GM12892 (cell line): ENCODE data around the gene VPS35L. TPM values are rescaled to one million over a fixed set of nuclear protein-coding genes. Genes with fewer than 3 reads are reported as not detected.

Source experiments
- DNase-seq: peaks from one replicate; pipeline ENCODE4 v3.0.0; 2011; ENCODE audit not compliant: insufficient read length
- FAIRE-seq: peaks from 2 replicates; lab custom pipeline; 2011; peaks lifted over from hg19 to GRCh38; lab: Jason Lieb, UNC
- POLR2A ChIP-seq: IDR thresholded peaks from 2 replicates; pipeline ENCODE4 v1.6.1; 2011; ENCODE audit warnings: low read depth, low read length, control low read depth
- POLR2AphosphoS5 ChIP-seq: IDR thresholded peaks from 2 replicates; pipeline ENCODE4 v1.6.1; 2011; ENCODE audit warnings: low read depth, low read length, control low read depth
- TAF1 ChIP-seq: IDR thresholded peaks from 2 replicates; pipeline ENCODE4 v1.6.1; 2011; ENCODE audit warnings: low read depth, mild to moderate bottlenecking, control low read depth, low read length, borderline replicate concordance
- polyA plus RNA-seq: library from polyadenylated mRNA; unstranded; fragments of >200 nt; gene quantifications from one replicate; pipeline ENCODE4 v1.2.1, GENCODE V29; 2012; ENCODE audit warnings: missing spikeins, inconsistent platforms; ENCODE audit not compliant: missing spikeins

VPS35L gene
- polyA plus RNA-seq = 16.0 TPM

- peak; percentile 98 for FAIRE-seq
- TF ChIP-seq POLR2A (peak; percentile 74; the same call in 1 of the 2 replicates), POLR2AphosphoS5 (no peak), TAF1 (peak; percentile 67)
- DNase-seq = peak; percentile 81
Measured at GRCh38 chr16:19555186-19555937, at the start of gene VPS35L. VPS35L (plus strand) TSS chr16:19555703; CDS start chr16:19555730, 27 bp downstream.

- no peak for DNase-seq
- FAIRE-seq = no peak
- no peak for TF ChIP-seq POLR2A
- no peak for TF ChIP-seq TAF1
- TF ChIP-seq POLR2AphosphoS5 = no peak
Measured at GRCh38 chr16:19506965-19507364, 48.5 kb upstream of the VPS35L start.

DNA sequence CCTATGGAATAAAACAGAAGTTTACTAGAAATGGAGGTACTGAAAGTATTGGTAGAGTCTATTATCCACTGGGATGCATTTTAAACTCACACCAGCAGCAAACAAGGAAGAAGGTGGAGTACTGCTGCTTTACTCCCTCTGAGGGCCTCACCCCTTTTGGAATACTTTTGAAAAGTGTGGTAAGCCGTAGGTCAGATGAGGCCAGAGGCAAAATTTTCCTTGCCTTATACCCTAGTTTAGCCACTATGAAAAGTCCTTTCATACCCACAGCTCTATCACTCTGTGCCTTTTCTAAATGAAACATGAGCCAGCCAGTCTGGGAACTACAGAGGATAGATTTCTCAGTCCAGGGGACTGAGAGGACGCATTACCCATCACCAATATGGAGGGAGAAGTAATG lies 47.6 kb upstream of the VPS35L start:
- FAIRE-seq (no peak), DNase-seq (no peak)
- TF ChIP-seq TAF1 (no peak), POLR2AphosphoS5 (no peak), POLR2A (no peak)

- DNase-seq (no peak), FAIRE-seq (no peak)
- no peak for TF ChIP-seq POLR2AphosphoS5
- no peak for TF ChIP-seq TAF1
- no peak for TF ChIP-seq POLR2A
Measured at GRCh38 chr16:19512297-19512696, 43.2 kb upstream of the VPS35L start.

GRCh38 chr16:19513377-19514053 lies 42.0 kb upstream of the VPS35L start:
- no peak for DNase-seq
- FAIRE-seq = peak; percentile 9
- TF ChIP-seq TAF1 (no peak), POLR2AphosphoS5 (no peak), POLR2A (no peak)

DNA sequence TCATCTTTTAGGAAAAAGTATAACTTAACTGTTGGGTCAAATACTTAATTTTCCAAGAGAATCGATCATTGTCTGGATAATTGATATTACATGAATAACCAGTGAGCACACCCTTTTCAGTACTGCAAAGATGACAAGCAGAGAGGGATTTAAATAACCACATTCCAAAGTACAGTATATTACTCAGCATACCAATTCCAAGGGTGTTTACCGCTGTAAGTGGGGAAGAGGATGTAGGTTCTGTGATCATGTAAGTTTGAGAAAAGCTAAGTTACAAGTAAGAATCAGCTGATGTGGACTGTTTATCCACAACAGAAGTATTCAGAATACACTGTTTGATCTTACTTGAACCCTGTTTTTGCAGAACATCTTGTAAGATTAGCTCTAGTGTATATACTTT lies 39.7 kb upstream of the VPS35L start:
- FAIRE-seq (no peak), DNase-seq (no peak)
- TF ChIP-seq POLR2AphosphoS5 (no peak), POLR2A (no peak), TAF1 (no peak)

GRCh38 chr16:19517424-19518089 lies 37.9 kb upstream of the VPS35L start:
- FAIRE-seq (no peak), DNase-seq (no peak)
- no peak for TF ChIP-seq TAF1
- TF ChIP-seq POLR2A = no peak

GRCh38 chr16:19518388-19518787 lies 37.1 kb upstream of the VPS35L start:
- TF ChIP-seq POLR2AphosphoS5 = no peak
- no peak for TF ChIP-seq POLR2A
- no peak for TF ChIP-seq TAF1
- no peak for DNase-seq
- no peak for FAIRE-seq

GRCh38 chr16:19520861-19521331 lies 34.6 kb upstream of the VPS35L start:
- DNase-seq = no peak
- FAIRE-seq = no peak
- TF ChIP-seq POLR2AphosphoS5 (no peak), POLR2A (no peak), TAF1 (no peak)

GRCh38 chr16:19521471-19522396 lies 33.8 kb upstream of the VPS35L start, which contains the start of gene GDE1:
GDE1 (minus strand) TSS chr16:19522098; CDS start chr16:19521964, 134 bp downstream.
- FAIRE-seq (peak; percentile 92), DNase-seq (peak; percentile 82)
- TF ChIP-seq TAF1 (no peak), POLR2AphosphoS5 (peak; percentile 80), POLR2A (peak; percentile 85)
